ENCODE measurements around the gene SCN2B.
"Not testable (repeated sequence)": the region's sequence is repeated elsewhere in the genome, so short reads cannot be mapped to it uniquely, and the experiment has no call there.

The SCN2B gene

GRCh38 chr11:118206391-118207031 is 30.1 kb upstream of the SCN2B start:
- no peak for DNase-seq

DNA sequence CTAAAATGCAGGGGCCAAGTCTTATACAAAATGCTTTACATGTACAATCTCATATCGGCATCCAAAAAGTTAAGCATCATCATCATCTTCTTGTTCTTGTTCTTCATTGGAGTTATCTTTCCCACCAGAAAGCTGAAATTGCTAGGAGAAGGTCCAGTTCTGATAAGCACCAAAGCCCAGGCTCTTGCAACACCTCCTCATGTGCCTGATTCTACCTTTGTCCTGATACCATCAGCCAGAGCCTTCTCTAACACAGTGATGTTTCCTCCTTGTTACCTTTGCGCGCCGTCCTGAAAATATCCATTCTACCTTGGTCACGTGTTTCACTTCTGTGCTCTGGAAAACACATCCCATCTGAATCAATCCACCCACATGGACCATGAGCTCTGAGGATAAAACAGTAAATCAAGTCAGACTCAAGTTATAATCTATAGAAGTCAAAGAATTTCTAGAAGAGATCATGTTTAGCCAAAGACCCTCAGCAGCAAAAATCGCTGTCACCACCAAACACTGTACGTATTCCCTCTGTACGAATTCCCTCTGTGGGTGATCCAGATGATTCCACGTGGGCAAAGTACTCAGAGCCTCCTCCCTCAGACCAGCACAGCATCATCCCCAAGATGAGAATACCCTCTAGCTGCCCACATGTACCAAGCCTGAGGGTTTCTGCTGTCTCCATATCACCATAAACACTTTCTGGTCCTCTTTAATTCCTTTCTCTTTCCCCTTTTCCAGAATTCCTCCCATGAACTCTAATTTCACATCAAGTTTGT is 29.4 kb upstream of the SCN2B start:
- DNase-seq = no peak

GRCh38 chr11:118202599-118203422 is 26.4 kb upstream of the SCN2B start:
- peak; percentile 32 to 50 for DNase-seq

DNA sequence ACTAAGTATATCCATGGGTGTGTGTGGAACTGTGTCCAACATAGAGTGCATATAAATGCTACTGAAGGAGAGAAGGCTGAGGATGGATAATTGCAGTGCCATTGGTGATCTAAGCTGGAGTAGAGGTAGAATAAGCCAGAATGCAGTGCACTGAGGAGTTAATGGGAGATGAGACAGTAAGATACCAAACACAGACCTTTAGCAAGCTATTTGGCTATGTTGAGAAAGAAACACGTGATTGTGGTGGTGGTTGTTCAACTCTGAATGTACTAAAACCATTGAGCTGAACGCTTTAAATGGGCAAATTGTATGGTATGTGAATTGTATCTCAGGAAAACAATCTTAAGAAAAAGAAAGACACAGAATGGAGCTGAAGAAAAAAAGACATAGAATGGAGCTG is 25.5 kb upstream of the SCN2B start:
- DNase-seq = no peak

DNA sequence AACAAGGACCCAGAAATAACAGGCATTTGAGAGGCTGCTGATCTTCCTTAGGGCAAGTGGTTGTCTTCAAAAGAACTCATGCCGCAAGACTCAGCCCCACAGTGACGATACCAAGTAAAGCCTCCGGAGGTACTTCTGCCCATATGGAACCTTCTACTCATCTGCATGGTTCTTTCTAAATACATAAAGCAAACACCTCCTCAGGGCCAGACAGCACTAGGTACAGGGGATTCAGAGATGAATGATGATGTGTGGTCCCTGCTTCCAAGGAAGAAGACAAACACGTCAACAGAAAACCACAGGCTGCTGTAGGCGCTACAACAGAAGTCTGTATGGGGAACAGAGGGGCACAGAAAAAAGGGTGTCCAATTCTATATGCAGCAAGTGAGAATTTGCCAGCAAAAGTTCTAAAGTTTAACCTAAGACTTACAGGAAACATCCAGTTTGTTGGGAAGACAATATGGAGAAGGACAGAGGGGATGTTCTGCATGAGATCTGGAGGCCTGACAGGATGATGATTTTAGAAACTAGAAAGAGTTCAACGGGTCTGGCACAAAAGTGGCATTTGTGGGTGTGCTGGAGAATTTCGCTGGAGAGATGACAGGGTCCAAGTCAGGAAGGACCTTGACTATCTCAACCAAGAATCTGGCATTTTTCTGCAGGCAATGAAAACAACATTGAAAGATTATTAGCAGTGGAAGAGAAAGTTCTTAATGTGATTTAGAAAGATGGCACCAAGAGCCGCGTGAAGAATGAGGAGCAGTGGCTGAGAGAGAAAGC is 24.7 kb upstream of the SCN2B start:
- DNase-seq = peak; percentile 47 to 49

DNA sequence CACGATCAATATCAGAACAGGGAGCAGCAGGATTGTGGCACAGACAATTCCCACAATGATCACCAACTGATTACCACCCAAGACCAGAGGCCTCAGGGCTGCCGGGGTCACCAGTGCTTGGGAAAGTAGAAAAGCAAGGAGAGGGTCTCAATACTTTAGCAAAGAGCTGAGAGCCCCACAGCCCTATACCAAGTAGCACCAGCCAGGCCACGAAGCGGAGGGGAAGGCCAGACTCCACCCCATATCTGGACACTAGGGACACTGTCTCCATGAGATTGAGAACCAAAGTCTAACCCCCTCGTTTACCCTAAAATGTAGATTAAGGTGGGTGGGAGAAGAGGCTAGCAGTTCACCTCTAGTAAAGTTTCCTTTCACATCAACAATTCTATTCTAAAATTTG is 24.1 kb upstream of the SCN2B start:
- DNase-seq = no peak

DNA sequence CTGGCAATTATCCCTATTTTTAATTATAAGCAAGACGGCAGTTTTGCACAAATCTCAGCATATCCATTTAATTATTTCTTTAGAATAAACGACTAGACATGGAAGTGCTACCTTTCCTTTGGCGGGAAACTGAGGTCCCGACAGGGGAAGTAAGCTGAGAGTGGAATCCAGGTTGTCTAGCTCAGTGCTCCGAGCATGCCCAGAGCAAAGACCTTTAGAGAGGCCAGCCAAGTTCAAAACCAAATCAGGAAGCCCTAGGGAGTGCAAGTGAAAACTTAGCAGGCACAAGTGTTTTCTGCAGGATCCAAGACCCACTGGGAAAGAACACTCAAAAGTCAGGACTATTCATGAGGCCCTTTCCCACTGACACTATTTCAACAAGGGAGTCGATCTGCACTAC is 22.7 kb upstream of the SCN2B start:
- no peak for DNase-seq

DNA sequence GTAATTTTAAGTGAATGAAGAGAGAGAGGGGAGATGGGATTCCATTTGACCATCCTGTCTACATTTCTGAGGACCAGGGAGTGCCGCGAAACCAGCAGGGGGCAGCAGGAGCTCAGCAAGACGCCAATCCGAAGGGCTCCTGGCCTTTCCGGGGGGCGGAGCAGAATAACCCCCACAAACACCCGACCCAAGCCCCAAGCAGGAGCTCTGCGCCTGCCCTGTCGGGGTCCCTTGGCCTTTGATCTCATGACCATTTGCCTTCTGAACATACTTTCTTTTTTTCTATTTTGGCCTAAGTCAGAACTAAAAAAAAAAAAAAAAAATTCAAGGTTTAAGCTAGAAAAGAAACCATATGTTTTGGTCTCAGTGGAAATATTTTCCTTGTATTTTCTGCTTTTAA is 21.9 kb upstream of the SCN2B start:
- DNase-seq = peak; percentile 81 to 83

DNA sequence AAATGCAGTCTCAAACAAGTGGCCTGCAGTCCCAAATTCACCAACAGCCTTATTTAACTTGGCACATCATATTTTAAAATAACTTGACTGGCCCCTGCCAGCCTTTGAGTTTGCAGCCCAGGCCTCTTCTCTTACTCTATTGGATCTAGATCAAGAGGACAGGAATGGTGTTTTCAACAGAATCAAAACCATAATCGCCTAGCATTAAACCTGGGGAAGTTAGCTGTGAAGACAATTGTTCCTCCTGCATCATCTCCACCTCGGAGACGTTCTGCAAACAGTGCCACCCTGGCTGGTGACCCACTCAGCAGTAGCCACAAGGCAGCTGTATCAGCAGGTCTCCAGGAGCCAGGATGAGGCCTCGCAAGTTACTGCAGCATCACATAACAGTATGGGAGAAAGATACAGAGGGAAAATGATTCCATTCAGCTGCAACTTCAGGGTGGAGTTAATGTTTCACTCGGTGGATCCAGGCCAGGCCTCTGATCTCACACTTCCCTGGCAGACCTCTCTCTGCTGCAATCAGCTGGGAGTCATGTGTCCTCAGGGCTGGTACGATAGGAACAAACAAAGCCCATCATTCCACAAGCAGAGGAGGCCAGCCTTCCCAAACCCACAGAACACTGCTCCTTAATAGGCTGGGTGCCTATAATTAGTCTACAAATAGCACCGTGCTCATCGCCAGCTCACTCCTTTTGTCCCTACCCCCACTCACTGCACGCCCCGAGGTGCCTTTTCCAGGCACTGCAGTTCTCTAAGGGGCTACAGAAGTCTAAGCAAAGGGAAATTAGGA is 18.6 kb upstream of the SCN2B start:
- DNase-seq = no peak

DNA sequence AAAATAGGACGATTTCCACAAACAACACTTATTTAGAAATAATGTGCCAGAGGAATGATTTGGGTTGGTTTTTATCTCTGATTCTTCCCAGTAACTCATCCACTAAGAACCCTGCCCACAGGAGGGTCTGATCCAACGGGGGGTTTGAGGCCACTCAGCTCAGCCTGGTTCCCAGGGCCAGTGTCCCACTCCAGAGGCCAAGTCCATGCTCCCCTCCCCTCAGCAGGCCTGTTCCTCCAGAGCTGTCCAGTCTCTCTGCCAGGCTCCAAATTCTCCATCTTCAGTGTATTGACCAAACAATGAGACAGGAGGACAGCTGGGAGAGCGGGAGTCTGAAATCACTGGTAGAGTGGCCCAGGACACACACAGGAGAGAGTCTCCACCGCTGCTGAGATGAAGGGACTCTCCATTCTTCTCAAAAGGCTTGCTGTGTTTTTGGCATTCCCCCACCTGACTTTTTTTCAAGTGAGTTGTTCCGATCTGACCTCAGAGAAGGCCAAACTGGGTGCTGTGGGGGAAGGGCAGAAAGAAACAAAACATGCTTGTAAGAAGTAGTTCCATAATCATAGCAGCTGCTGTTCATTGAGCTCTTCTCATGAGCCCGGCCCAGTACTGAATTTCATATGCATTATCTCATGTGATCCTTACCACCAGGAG is 17.6 kb upstream of the SCN2B start:
- DNase-seq = no peak

DNA sequence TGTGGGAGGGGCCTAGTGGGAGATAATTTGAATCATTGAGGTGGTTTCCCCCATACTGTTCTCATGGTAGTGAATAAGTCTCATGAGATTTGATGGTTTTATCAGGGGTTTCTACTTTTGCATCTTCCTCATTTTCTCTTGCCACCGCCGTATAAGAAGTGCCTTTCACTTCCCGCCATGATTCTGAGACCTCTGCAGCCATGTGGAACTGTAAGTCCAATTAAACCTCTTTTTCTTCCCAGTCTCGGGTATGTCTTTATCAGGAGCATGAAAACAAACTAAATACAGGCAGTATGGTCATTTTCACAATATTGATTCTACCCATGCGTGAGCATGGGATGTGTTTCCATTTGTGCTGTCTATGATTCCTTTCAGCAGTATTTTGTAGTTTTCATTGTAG is 16.4 kb upstream of the SCN2B start:
- not testable (repeated sequence) for DNase-seq

GRCh38 chr11:118190942-118191506 is 14.6 kb upstream of the SCN2B start:
- DNase-seq = not testable (repeated sequence)

DNA sequence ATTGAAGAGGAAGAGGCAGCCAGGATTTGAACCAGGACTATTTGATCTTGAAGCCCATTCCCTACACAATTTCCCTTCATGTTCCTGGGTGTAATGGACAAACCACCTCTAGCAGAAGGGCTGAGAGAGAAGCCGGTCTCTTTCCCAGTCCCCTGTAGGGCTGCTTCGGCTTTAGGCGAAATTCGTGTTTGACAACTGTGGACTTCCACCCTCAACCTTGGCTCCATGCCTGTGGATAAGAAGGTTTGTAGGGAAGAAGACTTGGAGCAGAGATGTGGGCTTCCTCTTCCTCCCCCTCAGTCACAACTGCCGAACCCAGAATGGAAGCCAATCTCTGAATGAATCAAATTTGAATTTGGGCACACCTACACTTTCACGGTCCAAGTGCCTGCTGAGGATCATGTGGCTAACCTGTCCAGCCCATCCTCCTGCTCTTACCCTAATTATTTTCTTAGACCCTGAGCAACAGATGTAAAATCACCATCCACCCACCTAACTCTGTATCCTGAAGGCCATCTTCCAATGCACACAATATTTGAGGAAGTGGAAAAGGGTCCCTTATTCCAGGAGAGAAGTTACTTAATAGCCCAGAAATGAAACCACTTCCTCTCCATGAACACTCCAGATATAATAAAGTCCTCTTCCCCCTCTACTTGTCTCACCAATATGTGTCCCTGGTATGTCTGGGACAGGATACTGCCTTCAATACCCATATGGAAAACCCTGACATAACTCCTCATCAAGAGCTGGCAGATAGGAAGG is 10.1 kb upstream of the SCN2B start:
- no peak for DNase-seq

- DNase-seq = no peak
Measured at GRCh38 chr11:118184784-118185579, 8.5 kb upstream of the SCN2B start.

DNA sequence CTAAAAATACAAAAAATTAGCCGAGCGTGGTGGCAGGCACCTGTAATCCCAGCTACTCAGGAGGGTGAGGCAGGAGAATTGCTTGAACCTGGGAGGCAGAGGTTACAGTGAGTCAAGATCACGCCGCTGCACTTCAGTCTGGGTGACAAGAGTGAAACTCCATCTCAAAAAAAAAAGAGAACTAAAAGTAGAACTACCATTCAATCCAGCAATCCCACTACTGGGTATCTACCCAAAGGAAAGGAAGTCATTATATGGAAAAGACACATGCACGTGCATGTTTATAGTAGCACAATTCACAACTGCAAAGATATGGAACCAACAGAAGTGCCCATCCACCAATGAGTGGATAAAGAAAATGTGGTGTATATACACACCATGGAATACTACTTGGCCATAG is 7.3 kb upstream of the SCN2B start:
- DNase-seq = not testable (repeated sequence)

GRCh38 chr11:118180300-118180703 is 3.9 kb upstream of the SCN2B start:
- DNase-seq = no peak

- DNase-seq = no peak
Measured at GRCh38 chr11:118176778-118177134, 317 bp upstream of the SCN2B start.

DNA sequence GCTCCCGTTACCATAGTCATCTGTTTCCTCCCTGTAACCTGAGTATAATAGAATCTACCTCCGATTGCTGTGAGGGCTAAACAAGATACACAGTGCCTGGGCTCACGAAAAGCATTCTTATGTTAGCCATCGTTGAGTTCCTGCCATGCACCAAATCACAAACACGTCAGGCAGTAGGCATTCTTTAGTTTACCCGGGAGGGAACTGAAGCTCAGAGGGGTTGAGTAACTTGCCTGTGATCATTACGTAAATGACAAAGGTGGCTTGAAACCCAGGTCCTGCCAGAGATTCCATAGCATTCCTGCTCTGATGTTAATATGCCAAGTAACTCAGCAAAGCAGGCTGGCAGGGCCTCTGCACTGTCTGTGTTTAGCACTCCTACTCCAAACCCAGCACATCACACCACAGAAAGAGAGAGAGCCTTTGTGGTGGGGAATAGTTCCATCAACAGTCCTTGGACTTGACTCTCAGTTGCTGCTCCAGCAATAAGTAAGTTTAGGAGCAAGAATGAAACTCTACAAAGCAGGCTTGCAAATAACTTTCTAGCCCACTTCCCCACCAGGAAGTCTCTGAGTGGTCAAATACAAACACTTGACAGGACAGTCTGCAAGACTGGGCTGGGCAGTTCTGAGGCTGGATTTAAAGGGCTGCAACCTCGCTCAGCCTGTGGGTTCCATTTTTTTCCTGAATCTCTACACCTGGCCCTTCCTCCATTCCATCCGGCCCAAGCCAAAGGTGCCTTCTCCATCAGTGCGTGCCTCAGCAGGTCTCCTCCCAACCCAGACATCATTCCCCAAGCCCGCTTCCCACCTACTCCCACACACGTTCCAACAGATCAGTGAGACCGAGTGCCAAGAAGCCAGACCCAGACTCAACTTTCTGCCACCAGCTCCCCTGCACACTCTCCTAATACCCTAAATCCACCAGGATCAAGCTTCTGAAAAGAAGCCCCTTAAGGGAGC is 1.1 kb downstream of the SCN2B start:
- DNase-seq = no peak
